GM23338 (cell line): ENCODE results near the gene ARL4D. TPM values are rescaled to one million over a fixed set of nuclear protein-coding genes. Genes with fewer than 3 reads are reported as not detected.

Experiments used
- ATAC-seq: fragments of 200-7000 bp; cut with Tn5 transposase; 3 replicates; pipeline ENCODE4 v1.9.1; 2020
- DNase-seq: peaks from one replicate; pipeline ENCODE4 v3.0.0-alpha.2; 2015; ENCODE audit warnings: low spot score
- H2AFZ ChIP-seq: fragments of 200-600 bp; sonication (generic); 2 replicates; pipeline ENCODE4 v1.8.0; 2016; ENCODE audit warnings: antibody characterized with exemption, mild to moderate bottlenecking, moderate library complexity
- H3F3A ChIP-seq: fragments of 200-600 bp; sonication (generic); replicated peaks from 2 replicates; pipeline ENCODE4 v1.8.0; 2017; ENCODE audit warnings: antibody characterized with exemption, mixed run types, low read depth
- H3K27ac ChIP-seq: fragments of 200-600 bp; sonication (generic); 2 replicates; pipeline ENCODE4 v1.6.1; 2016; ENCODE audit warnings: low read depth
- H3K27me3 ChIP-seq: fragments of 200-600 bp; sonication (generic); 2 replicates; pipeline ENCODE4 v1.8.0; 2016; ENCODE audit warnings: mild to moderate bottlenecking, mixed run types, moderate library complexity; ENCODE audit not compliant: insufficient read depth
- H3K36me3 ChIP-seq: fragments of 200-600 bp; sonication (generic); 2 replicates; pipeline ENCODE4 v1.8.0; 2016; ENCODE audit warnings: mild to moderate bottlenecking; ENCODE audit not compliant: insufficient read depth
- H3K4me1 ChIP-seq: fragments of 200-600 bp; sonication (generic); 2 replicates; pipeline ENCODE4 v1.8.0; 2016; ENCODE audit warnings: mild to moderate bottlenecking, moderate library complexity; ENCODE audit not compliant: insufficient read depth
- H3K4me2 ChIP-seq: fragments of 200-600 bp; sonication (generic); 2 replicates; pipeline ENCODE4 v1.7.1; 2017; ENCODE audit warnings: mixed run types
- H3K4me3 ChIP-seq: fragments of 200-600 bp; sonication (generic); 2 replicates; pipeline ENCODE4 v1.6.1; 2016; ENCODE audit warnings: mixed run types
- H3K79me2 ChIP-seq: fragments of 200-600 bp; sonication (generic); replicated peaks from 2 replicates; pipeline ENCODE4 v1.8.0; 2017; ENCODE audit warnings: mild to moderate bottlenecking; ENCODE audit not compliant: insufficient read depth
- H3K9me2 ChIP-seq: fragments of 200-600 bp; sonication (generic); 2 replicates; pipeline ENCODE4 v1.8.0; 2017; ENCODE audit not compliant: insufficient read depth
- H4K20me1 ChIP-seq: fragments of 200-600 bp; sonication (generic); replicated peaks from 2 replicates; pipeline ENCODE4 v1.8.0; 2017; ENCODE audit warnings: mild to moderate bottlenecking; ENCODE audit not compliant: insufficient read depth
- H3K27ac Mint-ChIP-seq: 2 replicates; pipeline ENCODE4 v1.8.0; 2020; ENCODE audit warnings: inconsistent platforms, mild to moderate bottlenecking, moderate library complexity, mixed read lengths
- H3K27me3 Mint-ChIP-seq: 3 replicates; pipeline ENCODE4 v1.8.0; 2022; ENCODE audit warnings: low read depth, mild to moderate bottlenecking, moderate library complexity, mixed read lengths, inconsistent platforms; ENCODE audit not compliant: insufficient read depth, poor library complexity
- H3K36me3 Mint-ChIP-seq: 3 replicates; pipeline ENCODE4 v1.8.0; 2021; ENCODE audit warnings: low read depth, mild to moderate bottlenecking, inconsistent platforms, moderate library complexity, mixed read lengths
- H3K4me1 Mint-ChIP-seq: 3 replicates; pipeline ENCODE4 v1.8.0; 2020; ENCODE audit warnings: mild to moderate bottlenecking, inconsistent platforms, mixed read lengths
- H3K4me3 Mint-ChIP-seq: 3 replicates; pipeline ENCODE4 v1.8.0; 2021; ENCODE audit warnings: moderate library complexity, mild to moderate bottlenecking, inconsistent platforms, mixed read lengths
- H3K9me3 Mint-ChIP-seq: 3 replicates; pipeline ENCODE4 v1.8.0; 2020; ENCODE audit warnings: moderate library complexity, mild to moderate bottlenecking, inconsistent platforms, mixed read lengths
- CREB1 ChIP-seq: fragments of 250-450 bp; sonication (Bioruptor Pico); IDR thresholded peaks from 2 replicates; pipeline ENCODE4 v1.5.0; 2020; ENCODE audit warnings: low read depth, mild to moderate bottlenecking, moderate library complexity
- EZH2 ChIP-seq: fragments of 200-600 bp; sonication (generic); IDR thresholded peaks from one replicate; pipeline ENCODE4 v1.8.0; 2017; ENCODE audit warnings: antibody characterized with exemption, mild to moderate bottlenecking, low read depth; ENCODE audit not compliant: unreplicated experiment
- EZH2phosphoT487 ChIP-seq: fragments of 200-600 bp; sonication (generic); IDR thresholded peaks from one replicate; pipeline ENCODE4 v1.8.1; 2018; ENCODE audit warnings: antibody characterized with exemption; ENCODE audit not compliant: unreplicated experiment
- JUNB ChIP-seq: IDR thresholded peaks from one replicate; pipeline ENCODE4 v1.6.1; 2016; ENCODE audit warnings: antibody characterized with exemption; ENCODE audit not compliant: unreplicated experiment
- NANOG ChIP-seq: IDR thresholded peaks from 2 replicates; pipeline ENCODE4 v1.6.1; 2016; ENCODE audit warnings: antibody characterized with exemption, borderline replicate concordance
- STAT1 ChIP-seq: IDR thresholded peaks from one replicate; pipeline ENCODE4 v1.6.1; 2016; ENCODE audit warnings: antibody characterized with exemption; ENCODE audit not compliant: unreplicated experiment
- ZNF114 ChIP-seq: fragments of 250-450 bp; sonication (Bioruptor Pico); IDR thresholded peaks from 2 replicates; pipeline ENCODE4 v1.5.0; 2020; ENCODE audit warnings: mild to moderate bottlenecking, moderate library complexity
- ZNF331 ChIP-seq: fragments of 250-450 bp; sonication (Bioruptor Pico); IDR thresholded peaks from 2 replicates; pipeline ENCODE4 v1.5.0; 2020; ENCODE audit warnings: low read depth, mild to moderate bottlenecking, moderate library complexity
- polyA plus RNA-seq: library from polyadenylated mRNA; unstranded; fragments of >200 nt; fragmentation: Nextera tagmentation; extraction: Ambion mirVana; gene quantifications from 2 replicates; pipeline ENCODE4 v1.2.1, GENCODE V29; 2016
- total RNA-seq: library from RNA; depleted of rRNA; stranded (reverse); fragments of >200 nt; shearing (Covaris generic); gene quantifications from 2 replicates; pipeline ENCODE4 v1.2.3, GENCODE V29; 2014
- TF ChIP-seq, protein P1 (sequence below): IDR thresholded peaks from 2 replicates; pipeline ENCODE4 v1.6.1; 2016; ENCODE audit warnings: antibody characterized with exemption
- TF ChIP-seq, protein P2 (sequence below): IDR thresholded peaks from one replicate; pipeline ENCODE4 v1.6.1; 2018; ENCODE audit warnings: antibody characterized with exemption; ENCODE audit not compliant: unreplicated experiment
- TF ChIP-seq, protein P3 (sequence below), 2 experiments: fragments of 200-600 bp in 1 of 2; sonication (generic) in 1 of 2; conservative IDR thresholded peaks; 2 replicates each; pipeline versions ENCODE4 v1.5.1 to v1.6.1; 2016 to 2017; ENCODE audit warnings: antibody characterized with exemption in 2 of 2, low read depth in 2 of 2, mild to moderate bottlenecking in 2 of 2, moderate library complexity in 1 of 2

ARL4D gene
- total and polyA plus RNA-seq, 2 experiments from 2014 or later: 8.7 to 9.5 TPM

DNA sequence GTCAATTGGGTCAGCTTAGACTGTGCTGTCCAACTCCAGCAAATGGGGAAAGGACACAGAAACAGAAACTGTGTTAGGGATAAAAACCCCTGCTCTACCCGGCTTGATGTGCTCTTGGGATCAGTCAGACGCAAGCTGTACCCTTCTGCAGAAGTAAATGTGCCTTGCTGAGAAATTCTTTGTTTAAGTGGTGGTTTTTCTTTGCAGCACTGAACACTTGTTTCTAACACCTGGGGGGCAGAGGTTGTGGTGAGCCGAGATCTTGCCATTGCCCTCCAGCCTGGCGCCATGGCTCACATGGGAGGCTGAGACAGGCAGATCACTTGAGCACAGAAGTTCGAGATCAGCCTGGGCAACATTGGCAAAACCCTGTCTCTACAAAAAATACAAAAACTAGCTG, 18.5 kb upstream of the ARL4D start (continued):
- TF ChIP-seq, protein P1, sequence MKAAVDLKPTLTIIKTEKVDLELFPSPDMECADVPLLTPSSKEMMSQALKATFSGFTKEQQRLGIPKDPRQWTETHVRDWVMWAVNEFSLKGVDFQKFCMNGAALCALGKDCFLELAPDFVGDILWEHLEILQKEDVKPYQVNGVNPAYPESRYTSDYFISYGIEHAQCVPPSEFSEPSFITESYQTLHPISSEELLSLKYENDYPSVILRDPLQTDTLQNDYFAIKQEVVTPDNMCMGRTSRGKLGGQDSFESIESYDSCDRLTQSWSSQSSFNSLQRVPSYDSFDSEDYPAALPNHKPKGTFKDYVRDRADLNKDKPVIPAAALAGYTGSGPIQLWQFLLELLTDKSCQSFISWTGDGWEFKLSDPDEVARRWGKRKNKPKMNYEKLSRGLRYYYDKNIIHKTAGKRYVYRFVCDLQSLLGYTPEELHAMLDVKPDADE: no peak
- TF ChIP-seq, protein P2, sequence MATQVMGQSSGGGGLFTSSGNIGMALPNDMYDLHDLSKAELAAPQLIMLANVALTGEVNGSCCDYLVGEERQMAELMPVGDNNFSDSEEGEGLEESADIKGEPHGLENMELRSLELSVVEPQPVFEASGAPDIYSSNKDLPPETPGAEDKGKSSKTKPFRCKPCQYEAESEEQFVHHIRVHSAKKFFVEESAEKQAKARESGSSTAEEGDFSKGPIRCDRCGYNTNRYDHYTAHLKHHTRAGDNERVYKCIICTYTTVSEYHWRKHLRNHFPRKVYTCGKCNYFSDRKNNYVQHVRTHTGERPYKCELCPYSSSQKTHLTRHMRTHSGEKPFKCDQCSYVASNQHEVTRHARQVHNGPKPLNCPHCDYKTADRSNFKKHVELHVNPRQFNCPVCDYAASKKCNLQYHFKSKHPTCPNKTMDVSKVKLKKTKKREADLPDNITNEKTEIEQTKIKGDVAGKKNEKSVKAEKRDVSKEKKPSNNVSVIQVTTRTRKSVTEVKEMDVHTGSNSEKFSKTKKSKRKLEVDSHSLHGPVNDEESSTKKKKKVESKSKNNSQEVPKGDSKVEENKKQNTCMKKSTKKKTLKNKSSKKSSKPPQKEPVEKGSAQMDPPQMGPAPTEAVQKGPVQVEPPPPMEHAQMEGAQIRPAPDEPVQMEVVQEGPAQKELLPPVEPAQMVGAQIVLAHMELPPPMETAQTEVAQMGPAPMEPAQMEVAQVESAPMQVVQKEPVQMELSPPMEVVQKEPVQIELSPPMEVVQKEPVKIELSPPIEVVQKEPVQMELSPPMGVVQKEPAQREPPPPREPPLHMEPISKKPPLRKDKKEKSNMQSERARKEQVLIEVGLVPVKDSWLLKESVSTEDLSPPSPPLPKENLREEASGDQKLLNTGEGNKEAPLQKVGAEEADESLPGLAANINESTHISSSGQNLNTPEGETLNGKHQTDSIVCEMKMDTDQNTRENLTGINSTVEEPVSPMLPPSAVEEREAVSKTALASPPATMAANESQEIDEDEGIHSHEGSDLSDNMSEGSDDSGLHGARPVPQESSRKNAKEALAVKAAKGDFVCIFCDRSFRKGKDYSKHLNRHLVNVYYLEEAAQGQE: no peak
- TF ChIP-seq, protein P3, sequence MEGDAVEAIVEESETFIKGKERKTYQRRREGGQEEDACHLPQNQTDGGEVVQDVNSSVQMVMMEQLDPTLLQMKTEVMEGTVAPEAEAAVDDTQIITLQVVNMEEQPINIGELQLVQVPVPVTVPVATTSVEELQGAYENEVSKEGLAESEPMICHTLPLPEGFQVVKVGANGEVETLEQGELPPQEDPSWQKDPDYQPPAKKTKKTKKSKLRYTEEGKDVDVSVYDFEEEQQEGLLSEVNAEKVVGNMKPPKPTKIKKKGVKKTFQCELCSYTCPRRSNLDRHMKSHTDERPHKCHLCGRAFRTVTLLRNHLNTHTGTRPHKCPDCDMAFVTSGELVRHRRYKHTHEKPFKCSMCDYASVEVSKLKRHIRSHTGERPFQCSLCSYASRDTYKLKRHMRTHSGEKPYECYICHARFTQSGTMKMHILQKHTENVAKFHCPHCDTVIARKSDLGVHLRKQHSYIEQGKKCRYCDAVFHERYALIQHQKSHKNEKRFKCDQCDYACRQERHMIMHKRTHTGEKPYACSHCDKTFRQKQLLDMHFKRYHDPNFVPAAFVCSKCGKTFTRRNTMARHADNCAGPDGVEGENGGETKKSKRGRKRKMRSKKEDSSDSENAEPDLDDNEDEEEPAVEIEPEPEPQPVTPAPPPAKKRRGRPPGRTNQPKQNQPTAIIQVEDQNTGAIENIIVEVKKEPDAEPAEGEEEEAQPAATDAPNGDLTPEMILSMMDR (conservative IDR thresholded peaks at IDR 0.05; ENCODE audit: low read depth in 2 of 2): no peak

DNA sequence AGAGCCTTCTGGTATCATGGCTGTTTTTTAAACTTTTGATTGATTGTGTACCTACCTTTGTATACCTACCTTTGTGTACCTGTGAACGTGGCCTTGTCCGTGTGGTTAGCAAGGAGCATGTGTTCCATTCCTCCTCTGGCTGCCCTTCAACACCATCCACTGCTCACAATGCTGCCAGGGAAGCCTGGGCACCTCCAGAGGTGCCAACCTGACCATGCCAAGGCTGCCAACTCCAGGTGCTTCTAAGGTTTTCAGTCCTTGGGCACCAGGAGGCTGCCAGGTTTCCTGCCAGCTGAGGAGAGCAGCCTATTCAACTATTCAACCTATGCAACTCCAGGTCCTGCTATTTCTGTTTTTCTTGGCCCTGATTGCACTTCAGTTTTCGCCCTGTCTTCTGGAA, 17.6 kb upstream of the ARL4D start:
- Mint-ChIP-seq H3K36me3 (peaks cover 24% of the 10 kb centered on the region), H3K4me1 (no peaks in the 10 kb centered on the region; the same call in 2 of the 3 replicates), H3K9me3 (peaks cover 48% of the 10 kb centered on the region), H3K4me3 (no peak overlapping the region), H3K27ac (no peak overlapping the region), H3K27me3 (peaks cover 10% of the 10 kb centered on the region)
- Histone ChIP-seq H3F3A (no peaks in the 10 kb centered on the region), H2AFZ (no peak overlapping the region), H3K79me2 (no peaks in the 10 kb centered on the region), H3K36me3 (no peaks in the 10 kb centered on the region; the same call in 1 of the 2 replicates), H3K27me3 (no peaks in the 10 kb centered on the region), H3K9me2 (no peaks in the 10 kb centered on the region), H3K4me1 (no peaks in the 10 kb centered on the region), H3K27ac (no peak overlapping the region), H4K20me1 (no peaks in the 10 kb centered on the region), H3K4me3 (no peak overlapping the region), H3K4me2 (no peak overlapping the region)
- ATAC-seq (no peak), DNase-seq (no peak)
- TF ChIP-seq, protein P2: no peak
- no peak for TF ChIP-seq EZH2phosphoT487
- TF ChIP-seq STAT1: no peak
- TF ChIP-seq, protein P1: no peak
- no peak for TF ChIP-seq ZNF331 (CRISPR knock-in tag)
- TF ChIP-seq CREB1 (CRISPR knock-in tag): no peak
- TF ChIP-seq JUNB: no peak
- TF ChIP-seq ZNF114 (CRISPR knock-in tag): no peak
- TF ChIP-seq, protein P3 (conservative IDR thresholded peaks at IDR 0.05; ENCODE audit: low read depth in 2 of 2): no peak
- TF ChIP-seq NANOG: no peak
- no peak for TF ChIP-seq EZH2
